Raji (cell line): Measurements from ENCODE around the gene LRGUK.

Experiments
- POLR2A ChIP-seq: IDR thresholded peaks from 2 replicates; pipeline ENCODE4 v1.6.1; 2011; ENCODE audit warnings: low read depth, low read length, control low read depth; ENCODE audit not compliant: insufficient read depth

The LRGUK gene, protein sequence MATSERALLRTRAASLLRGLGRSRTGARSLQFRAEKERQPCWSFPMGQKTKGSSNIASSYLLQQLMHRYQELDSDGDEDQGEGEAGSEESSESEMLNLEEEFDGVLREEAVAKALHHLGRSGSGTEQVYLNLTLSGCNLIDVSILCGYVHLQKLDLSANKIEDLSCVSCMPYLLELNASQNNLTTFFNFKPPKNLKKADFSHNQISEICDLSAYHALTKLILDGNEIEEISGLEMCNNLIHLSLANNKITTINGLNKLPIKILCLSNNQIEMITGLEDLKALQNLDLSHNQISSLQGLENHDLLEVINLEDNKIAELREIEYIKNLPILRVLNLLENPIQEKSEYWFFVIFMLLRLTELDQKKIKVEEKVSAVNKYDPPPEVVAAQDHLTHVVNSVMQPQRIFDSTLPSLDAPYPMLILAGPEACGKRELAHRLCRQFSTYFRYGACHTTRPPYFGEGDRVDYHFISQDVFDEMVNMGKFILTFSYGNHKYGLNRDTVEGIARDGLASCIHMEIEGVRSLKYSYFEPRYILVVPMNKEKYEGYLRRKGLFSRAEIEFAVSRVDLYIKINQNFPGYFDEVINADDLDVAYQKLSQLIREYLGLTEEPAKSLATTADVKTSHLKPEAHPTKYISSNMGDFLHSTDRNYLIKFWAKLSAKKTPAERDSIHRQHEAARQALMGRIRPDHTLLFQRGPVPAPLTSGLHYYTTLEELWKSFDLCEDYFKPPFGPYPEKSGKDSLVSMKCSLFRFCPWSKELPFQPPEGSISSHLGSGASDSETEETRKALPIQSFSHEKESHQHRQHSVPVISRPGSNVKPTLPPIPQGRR

GRCh38 chr7:134126966-134127848 lies at the start of gene LRGUK:
LRGUK (plus strand) TSS chr7:134127340; CDS start chr7:134127368, 28 bp downstream.
- TF ChIP-seq POLR2A, result no peak

DNA sequence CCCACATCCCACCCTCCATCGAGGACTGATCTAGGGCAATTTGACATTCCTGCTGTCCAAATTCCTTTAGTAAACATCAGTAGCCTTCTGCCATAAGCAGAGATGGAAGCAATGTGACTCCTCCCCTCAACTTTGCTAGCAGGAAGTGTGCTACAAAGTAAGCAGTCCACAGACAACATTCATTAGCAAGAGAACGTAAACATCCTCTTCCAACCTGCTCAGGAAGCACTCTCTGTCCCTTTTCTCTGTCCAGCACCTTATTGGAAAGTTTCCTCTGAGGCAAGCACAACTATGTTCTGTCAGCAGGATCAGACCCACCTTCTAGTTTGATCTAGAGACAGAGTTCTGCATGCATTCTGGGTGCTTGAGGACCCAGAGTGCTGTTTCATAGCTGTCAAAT lies 48.1 kb upstream of the LRGUK start:
- TF ChIP-seq POLR2A, result no peak

- no peak for TF ChIP-seq POLR2A
Measured at GRCh38 chr7:134081695-134082094, 45.4 kb upstream of the LRGUK start.

- no peak for TF ChIP-seq POLR2A
Measured at GRCh38 chr7:134083766-134084487, 43.2 kb upstream of the LRGUK start.

DNA sequence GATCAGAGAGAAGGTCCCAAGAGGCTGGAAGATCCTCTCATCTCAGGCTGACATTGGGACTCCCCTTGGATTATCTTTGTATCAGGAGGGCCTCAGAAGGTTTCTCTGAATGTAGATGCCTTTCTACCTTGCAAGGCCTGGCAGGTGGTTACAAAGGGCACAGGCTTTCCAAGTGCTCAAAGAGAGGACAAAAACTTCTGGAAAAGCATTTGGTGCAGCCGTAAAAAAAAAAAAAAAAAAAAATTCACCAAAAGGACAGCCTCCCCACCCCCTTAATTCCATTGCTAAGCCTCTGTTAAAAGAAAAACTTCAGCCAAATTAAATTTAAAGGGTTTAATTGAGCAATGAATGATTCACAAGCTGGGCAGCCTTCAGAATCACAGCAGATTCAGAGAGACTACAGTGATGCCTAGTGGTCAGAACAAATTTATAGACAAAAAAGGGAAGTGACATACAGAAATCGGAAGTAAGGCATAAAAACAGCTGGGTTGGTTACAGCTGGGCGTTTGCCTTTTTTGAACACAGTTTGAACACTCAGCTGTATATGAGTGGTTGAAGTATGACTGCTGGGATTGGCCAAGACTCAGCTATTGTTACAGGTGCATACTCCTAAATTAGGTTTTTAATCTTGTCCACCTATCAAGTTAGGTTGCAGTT lies 42.5 kb upstream of the LRGUK start:
- no peak for TF ChIP-seq POLR2A

DNA sequence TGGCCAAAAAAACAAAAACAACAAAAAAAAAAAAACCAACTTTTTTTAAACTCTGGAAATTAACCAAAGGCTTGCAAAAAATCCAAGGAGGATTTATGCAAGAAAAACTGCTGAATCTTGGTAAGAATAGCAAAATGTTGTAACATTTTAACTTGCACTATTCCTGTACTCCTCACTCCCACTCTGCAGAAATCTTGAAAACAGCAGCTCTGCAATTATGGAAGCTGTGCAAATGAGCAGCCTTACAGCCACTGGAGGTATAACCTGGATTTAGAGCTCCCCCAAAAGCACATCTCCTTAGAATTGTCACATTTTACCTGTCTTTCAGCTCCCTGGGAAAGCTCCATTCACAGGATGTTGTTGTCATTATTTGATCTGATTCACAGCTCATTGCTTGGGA lies 41.8 kb upstream of the LRGUK start:
- TF ChIP-seq POLR2A, result no peak

DNA sequence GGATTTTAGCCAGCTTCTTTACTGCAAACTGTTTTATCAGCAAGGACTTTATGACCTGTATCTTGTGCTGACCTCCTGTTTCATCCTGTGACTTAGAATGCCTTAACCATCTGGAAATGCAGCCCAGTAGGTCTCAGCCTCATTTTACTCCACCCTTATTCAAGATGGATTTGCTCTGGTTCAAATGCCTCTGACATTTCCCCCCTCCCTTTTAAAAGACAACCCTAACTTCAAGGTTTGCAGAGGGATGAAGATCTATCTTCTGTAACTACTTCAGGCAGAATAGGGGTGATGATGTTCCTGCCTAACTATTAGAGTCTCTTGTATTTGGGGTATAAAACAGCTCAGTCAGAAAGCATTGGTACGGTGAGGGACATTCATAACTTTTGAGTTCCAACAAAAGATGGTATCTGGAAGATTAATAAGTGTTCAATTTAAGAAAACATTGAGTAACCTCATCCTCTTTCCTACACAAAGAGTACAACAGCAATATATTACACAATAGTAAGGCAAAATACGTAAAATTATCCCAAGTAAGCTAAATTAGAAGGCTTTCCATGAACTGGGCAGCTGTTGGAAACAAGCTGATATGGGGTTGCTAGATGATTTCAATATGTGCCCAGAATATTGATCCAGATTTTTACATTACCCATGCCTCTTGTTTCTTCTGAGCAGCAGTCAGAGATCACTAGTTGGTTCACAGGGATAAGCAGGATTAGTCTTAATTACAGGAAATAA lies 40.0 kb upstream of the LRGUK start:
- TF ChIP-seq POLR2A, result no peak

DNA sequence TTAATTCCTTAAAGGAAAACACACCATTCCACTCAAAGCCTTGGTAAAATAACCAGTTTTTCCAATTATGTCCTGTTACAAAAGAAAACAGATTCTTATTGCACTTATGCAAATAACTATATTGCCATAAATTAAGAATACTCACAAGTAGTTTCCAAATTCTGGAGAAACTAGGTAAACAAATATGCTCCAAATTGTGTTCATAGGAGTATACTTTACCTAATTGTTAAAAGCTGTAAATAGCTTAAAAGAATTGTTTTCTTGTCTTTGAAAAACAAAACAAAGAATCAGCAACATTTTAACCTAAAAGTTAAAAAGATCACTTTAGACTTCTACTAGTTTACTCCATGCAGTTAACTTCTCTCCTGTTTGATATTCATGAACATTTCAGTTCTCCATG lies 38.9 kb upstream of the LRGUK start:
- no peak for TF ChIP-seq POLR2A

DNA sequence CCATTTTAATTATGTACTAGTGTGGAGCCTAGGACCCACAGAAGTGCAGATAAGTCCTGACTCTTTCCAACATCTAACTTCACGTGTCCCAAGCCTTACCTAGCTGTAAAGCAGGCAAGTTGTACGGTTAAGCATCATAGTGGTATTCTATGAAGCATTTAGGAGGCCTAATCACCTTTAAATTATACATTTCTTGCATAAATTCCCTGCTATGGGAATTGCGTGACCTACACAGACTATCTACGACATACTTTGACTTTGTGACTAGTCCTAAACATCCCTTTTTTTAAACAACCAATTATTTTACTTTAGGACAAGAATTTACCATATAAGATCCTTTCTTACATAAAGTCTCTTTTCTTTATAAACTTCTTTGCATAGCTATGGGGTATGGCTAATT lies 37.7 kb upstream of the LRGUK start:
- TF ChIP-seq POLR2A, result no peak

DNA sequence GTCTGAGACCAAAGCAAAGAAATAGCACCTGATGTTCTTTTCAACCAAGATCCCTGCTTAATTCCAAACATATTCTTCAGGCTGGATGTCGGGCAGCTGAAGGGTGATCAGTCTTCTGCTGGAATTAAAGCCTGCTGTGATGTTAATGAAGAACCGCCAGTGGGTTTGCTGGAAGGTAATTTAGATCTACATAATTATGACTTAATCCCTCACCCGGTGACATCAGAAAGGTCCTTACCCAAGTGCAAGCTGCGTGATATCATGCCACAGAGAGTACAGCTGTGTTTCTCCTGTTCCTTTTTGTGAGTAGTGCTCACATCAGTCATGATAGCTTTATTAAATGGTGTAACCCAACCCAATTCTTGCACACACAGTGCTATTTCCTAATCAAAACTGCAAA lies 29.1 kb upstream of the LRGUK start:
- TF ChIP-seq POLR2A, result no peak

- no peak for TF ChIP-seq POLR2A
Measured at GRCh38 chr7:134101716-134102115, 25.4 kb upstream of the LRGUK start.

- TF ChIP-seq POLR2A, result no peak
Measured at GRCh38 chr7:134104166-134104565, 23.0 kb upstream of the LRGUK start.

GRCh38 chr7:134105841-134106240 lies 21.3 kb upstream of the LRGUK start:
- TF ChIP-seq POLR2A, result no peak
